ENCODE data around the gene SLC36A4. TPM values are rescaled to one million over a fixed set of nuclear protein-coding genes. Genes with fewer than 3 reads are reported as not detected.

The SLC36A4 gene
- total RNA-seq, 4 donors from 2014 or later: 3.2 to 32.2 (median 4.8) TPM

DNA sequence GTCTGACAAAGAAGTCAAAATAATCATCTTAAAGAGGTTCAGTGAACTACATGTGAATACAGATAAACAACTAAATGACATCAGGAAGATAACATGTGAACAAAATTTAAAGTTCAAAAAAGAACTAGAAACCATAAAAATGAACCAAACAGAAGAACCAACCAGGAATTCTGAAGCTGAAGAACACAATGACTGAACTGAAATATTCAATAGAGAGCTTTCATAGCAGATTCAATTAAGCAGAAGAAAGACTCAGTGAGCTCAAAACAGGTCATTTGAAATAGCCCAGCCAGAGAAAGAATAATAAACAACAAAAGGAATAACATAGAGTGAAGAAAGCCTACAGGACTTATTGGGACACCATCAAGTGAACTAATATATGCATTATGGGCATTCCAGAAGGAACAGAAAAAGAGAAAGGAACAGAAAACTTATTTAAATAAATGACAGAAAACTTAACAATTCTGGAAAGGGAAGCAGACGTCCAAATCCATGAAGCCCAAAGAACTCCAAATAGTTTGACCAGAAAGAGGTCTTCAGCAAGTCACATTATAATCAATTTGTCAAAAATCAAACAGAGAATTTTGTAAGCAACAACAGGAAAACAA is 11.0 kb upstream of the SLC36A4 start:
- DNase-seq: no peak

GRCh38 chr11:93199616-93200015 is 1.8 kb upstream of the SLC36A4 start:
- Histone ChIP-seq H3K27me3 (no peaks in the 10 kb centered on the region), H3K4me3 (no peak overlapping the region), H3K4me1 (peaks cover 0 to 7% (median 0%) of the 10 kb centered on the region in 4 donors), H3K36me3 (no peaks in the 10 kb centered on the region), H3K27ac (no peak overlapping the region), H3K9me3 (no peaks in the 10 kb centered on the region)
- TF ChIP-seq CTCF (IDR thresholded peaks at IDR 0.05) (no peak), POLR2A (IDR thresholded peaks at IDR 0.05) (no peak)
- no peak for DNase-seq

More for the DNA sequence above, 11.0 kb upstream of the SLC36A4 start:
- no peak overlapping the region for H3K4me3 ChIP-seq
- H3K27me3 ChIP-seq: no peaks in the 10 kb centered on the region
- no peaks in the 10 kb centered on the region for H3K4me1 ChIP-seq
- no peak for TF ChIP-seq POLR2A (IDR thresholded peaks at IDR 0.05)
- no peak for TF ChIP-seq CTCF (IDR thresholded peaks at IDR 0.05)
- H3K36me3 ChIP-seq: no peaks in the 10 kb centered on the region
- peaks cover 0 to 4% (median 1%) of the 10 kb centered on the region in 4 donors for H3K9me3 ChIP-seq
- H3K27ac ChIP-seq: no peak overlapping the region

DNA sequence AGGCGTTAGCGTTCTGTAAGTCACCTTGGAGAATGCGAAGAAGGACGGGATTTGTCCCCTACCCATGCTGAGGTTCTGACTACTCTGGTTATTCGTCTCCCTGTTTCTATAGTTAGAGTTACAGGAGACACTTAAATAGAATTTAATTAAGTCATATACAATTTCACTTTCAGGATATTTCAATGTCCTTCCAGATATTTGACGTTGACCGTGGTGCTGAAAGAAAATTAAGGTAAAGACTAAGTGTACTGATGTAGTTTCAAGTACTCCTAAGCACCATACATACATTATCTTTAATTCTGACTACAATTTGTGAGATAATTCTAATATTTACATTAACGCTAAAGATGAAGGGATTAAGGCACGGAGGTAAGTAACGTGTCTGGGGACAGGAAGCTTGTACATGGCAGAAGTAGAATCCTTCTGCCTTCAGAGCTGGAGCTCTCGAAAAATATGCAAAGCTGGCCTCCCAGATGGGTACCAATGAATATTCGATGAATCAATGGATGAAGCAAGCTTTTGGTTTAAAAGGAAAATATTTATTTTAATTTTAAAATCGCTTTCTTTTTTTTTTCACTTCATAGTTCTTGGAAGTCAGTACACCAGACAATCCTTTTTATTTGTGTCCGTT is 539 bp upstream of the SLC36A4 start:
- Histone ChIP-seq H3K4me3 (peak overlapping the region; percentile 68 to 80 (median 72)), H3K4me1 (peaks cover 0 to 7% (median 0%) of the 10 kb centered on the region in 4 donors), H3K36me3 (no peaks in the 10 kb centered on the region), H3K27ac (peak overlapping the region; percentile 88 to 94 (median 90)), H3K27me3 (no peaks in the 10 kb centered on the region), H3K9me3 (no peaks in the 10 kb centered on the region)
- DNase-seq: no peak
- no peak for TF ChIP-seq POLR2A (IDR thresholded peaks at IDR 0.05)
- TF ChIP-seq CTCF (IDR thresholded peaks at IDR 0.05): no peak

DNA sequence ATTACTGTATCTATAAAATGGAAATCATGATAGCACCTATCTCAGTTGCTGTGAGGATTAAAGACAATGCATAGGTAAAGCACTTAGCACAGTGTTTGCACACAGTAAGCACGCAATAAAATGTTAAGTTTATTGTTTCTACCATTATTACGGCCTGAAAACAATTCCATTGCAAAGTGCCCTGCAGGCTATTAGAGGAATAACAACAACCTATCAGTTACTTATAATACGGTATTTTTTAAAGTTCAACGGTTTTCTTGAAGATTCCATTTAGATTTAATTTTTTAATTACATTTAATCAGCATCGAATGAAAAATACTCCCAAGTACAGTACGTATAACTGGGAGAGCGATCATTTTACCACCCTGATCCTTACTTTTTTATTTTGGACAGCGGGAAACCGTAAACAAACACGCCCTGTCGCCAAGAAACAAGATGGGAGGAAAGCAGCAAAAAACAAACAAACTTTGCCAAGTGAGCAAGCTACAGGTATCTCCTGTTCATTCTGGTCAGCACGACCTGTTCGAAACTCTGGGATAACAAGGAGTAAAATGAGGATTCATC is 893 bp downstream of the SLC36A4 start:
- no peaks in the 10 kb centered on the region for H3K36me3 ChIP-seq
- peak overlapping the region; percentile 68 to 80 (median 72) for H3K4me3 ChIP-seq
- peak overlapping the region; percentile 88 to 94 (median 90) for H3K27ac ChIP-seq
- H3K4me1 ChIP-seq: peaks cover 0 to 7% (median 0%) of the 10 kb centered on the region in 4 donors
- H3K9me3 ChIP-seq: no peaks in the 10 kb centered on the region
- TF ChIP-seq POLR2A (IDR thresholded peaks at IDR 0.05) (no peak), CTCF (IDR thresholded peaks at IDR 0.05) (peak in 4 of 6 experiments; percentile 34 to 49 (median 41))
- H3K27me3 ChIP-seq: no peaks in the 10 kb centered on the region
- DNase-seq: no peak

DNA sequence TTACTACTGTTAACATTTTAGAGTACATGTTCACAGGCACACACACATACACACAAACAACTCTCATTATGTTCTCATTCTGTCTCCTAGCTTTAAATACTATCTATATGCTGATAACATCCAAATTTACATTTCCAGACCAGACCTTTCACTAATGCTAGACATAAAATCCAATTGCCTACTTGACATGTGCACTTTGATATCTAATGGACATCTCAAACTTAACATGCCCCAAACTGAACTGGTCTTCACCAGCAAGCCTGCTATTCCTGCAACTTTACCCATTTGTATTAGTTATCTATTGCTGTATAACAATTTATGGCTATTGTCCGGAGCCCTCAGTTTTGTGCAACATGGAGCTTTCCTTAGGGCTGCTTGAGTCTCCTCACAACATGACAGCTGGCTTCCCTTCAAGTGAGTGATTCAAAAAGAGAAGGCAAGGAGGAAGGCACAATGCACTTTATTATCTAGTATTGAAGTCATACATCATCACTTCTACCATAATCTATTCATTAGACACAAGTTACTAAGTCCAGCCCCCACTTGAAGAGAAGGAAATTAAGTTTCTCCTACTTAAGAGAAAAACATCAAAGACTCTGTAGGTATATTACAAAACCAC is 3.0 kb downstream of the SLC36A4 start:
- no peak for DNase-seq
- TF ChIP-seq POLR2A (IDR thresholded peaks at IDR 0.05) (no peak), CTCF (IDR thresholded peaks at IDR 0.05) (no peak)
- no peak overlapping the region for H3K4me3 ChIP-seq

More for the DNA sequence above, 3.0 kb downstream of the SLC36A4 start:
- no peaks in the 10 kb centered on the region for H3K36me3 ChIP-seq
- H3K9me3 ChIP-seq: no peaks in the 10 kb centered on the region
- H3K4me1 ChIP-seq: peaks cover 0 to 7% (median 0%) of the 10 kb centered on the region in 4 donors
- H3K27ac ChIP-seq: no peak overlapping the region
- no peaks in the 10 kb centered on the region for H3K27me3 ChIP-seq
